Mucosa of stomach (tissue), 1 donor: ENCODE data around the gene NUDT17.

Experiments
- H3K27me3 ChIP-seq: one replicate; pipeline ENCODE4 v1.7.0; 2013; ENCODE audit warnings: mild to moderate bottlenecking, low read length; ENCODE audit not compliant: control insufficient read depth, insufficient read depth
- H3K36me3 ChIP-seq: one replicate; pipeline ENCODE4 v1.7.0; 2013; ENCODE audit warnings: low read length; ENCODE audit not compliant: control insufficient read depth, insufficient read depth
- H3K4me1 ChIP-seq: one replicate; pipeline ENCODE4 v1.7.0; 2013; ENCODE audit warnings: mild to moderate bottlenecking, low read length; ENCODE audit not compliant: control insufficient read depth, insufficient read depth
- H3K4me3 ChIP-seq: one replicate; pipeline ENCODE4 v1.7.0; 2013; ENCODE audit warnings: low read length
- H3K9ac ChIP-seq: one replicate; pipeline ENCODE4 v1.7.0; 2013; ENCODE audit warnings: mild to moderate bottlenecking, low read length, moderate library complexity
- H3K9me3 ChIP-seq: one replicate; pipeline ENCODE4 v1.7.0; 2013; ENCODE audit warnings: mild to moderate bottlenecking, low read length, moderate library complexity; ENCODE audit not compliant: control insufficient read depth
- donor health status: Pancreatic carcinoma.

NUDT17 gene

GRCh38 chr1:145857170-145857569 lies 11.7 kb downstream of the NUDT17 start:
- peaks cover 27% of the 10 kb centered on the region for H3K4me1 ChIP-seq
- H3K27me3 ChIP-seq, result no peaks in the 10 kb centered on the region
- no peak overlapping the region for H3K4me3 ChIP-seq
- H3K36me3 ChIP-seq, result peaks cover 20% of the 10 kb centered on the region
- no peaks in the 10 kb centered on the region for H3K9me3 ChIP-seq
- no peak overlapping the region for H3K9ac ChIP-seq

GRCh38 chr1:145858238-145858900 lies 12.9 kb downstream of the NUDT17 start:
- peak overlapping the region; percentile 80 for H3K9ac ChIP-seq
- H3K4me1 ChIP-seq, result peaks cover 27% of the 10 kb centered on the region
- H3K9me3 ChIP-seq, result no peaks in the 10 kb centered on the region
- H3K36me3 ChIP-seq, result peaks cover 20% of the 10 kb centered on the region
- no peaks in the 10 kb centered on the region for H3K27me3 ChIP-seq
- H3K4me3 ChIP-seq, result peak overlapping the region; percentile 93

GRCh38 chr1:145858901-145859490 lies 13.6 kb downstream of the NUDT17 start, which contains the start of gene PIAS3:
TSS of gene PIAS3 (minus strand) at chr1:145859081. CDS start at chr1:145858990, 91 bp downstream.
- peaks cover 27% of the 10 kb centered on the region for H3K4me1 ChIP-seq
- no peaks in the 10 kb centered on the region for H3K9me3 ChIP-seq
- H3K4me3 ChIP-seq, result peak within 1 kb of the TSS; percentile 93
- peak within 1 kb of the TSS; percentile 80 for H3K9ac ChIP-seq
- no peaks in the 10 kb centered on the region for H3K27me3 ChIP-seq
- peaks cover 15% of the 10 kb centered on the region for H3K36me3 ChIP-seq

DNA sequence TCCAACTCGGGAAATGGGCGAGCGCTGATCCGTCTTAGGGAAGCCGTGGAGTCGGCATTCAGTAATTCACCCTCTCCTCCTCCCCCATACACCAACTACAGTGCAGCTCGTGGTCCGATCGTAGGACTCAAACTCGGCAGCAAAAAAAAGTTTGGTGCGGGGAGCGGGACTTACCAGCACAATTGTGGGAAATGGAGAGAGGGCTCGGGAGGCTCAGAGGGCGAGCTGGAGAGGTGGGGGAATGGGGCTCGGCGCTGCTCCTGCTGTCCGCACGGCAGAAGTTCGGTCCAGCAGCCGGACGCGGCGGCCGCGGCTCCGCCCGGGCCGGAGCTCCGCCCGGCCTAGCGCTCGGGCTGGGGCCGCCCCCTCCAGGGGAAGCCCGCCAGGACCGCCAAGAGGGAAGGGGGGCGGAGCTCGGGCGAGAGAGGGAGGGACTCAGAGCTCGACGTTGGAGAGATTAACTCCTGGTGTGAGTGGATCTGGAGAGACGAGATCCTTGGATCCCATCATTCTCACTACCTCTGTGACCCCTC lies 14.1 kb downstream of the NUDT17 start:
- H3K36me3 ChIP-seq, result peaks cover 9% of the 10 kb centered on the region
- peaks cover 27% of the 10 kb centered on the region for H3K4me1 ChIP-seq
- peak overlapping the region; percentile 80 for H3K9ac ChIP-seq
- no peaks in the 10 kb centered on the region for H3K9me3 ChIP-seq
- H3K4me3 ChIP-seq, result peak overlapping the region; percentile 93
- no peaks in the 10 kb centered on the region for H3K27me3 ChIP-seq

- Histone ChIP-seq H3K27me3 (no peaks in the 10 kb centered on the region), H3K4me1 (peaks cover 15% of the 10 kb centered on the region), H3K9me3 (no peaks in the 10 kb centered on the region), H3K4me3 (no peak overlapping the region), H3K36me3 (no peaks in the 10 kb centered on the region), H3K9ac (no peak overlapping the region)
Measured at GRCh38 chr1:145863282-145864018, 18.0 kb downstream of the NUDT17 start.

DNA sequence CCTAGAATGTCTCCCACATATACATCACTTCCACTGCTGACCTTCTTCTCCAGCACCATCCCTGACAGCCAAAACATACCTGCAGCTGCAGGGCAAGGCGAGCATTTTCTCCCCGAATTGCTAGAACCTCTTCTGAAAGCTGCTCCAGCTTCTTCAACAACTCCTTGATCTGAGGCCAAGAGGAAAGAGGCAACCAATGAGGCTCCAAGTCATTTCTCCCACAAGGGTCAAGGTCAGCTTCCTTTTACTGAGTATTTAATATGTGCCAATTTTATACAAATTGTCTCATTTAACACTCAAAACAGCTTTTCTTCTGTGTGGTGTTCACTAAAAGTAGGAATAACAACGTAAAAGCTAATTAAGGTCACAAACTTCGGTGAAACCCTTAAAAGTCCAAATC lies 22.8 kb downstream of the NUDT17 start:
- no peaks in the 10 kb centered on the region for H3K9me3 ChIP-seq
- H3K27me3 ChIP-seq, result no peaks in the 10 kb centered on the region
- no peak overlapping the region for H3K9ac ChIP-seq
- H3K4me1 ChIP-seq, result peaks cover 4% of the 10 kb centered on the region
- no peaks in the 10 kb centered on the region for H3K36me3 ChIP-seq
- H3K4me3 ChIP-seq, result no peak overlapping the region

GRCh38 chr1:145871994-145872924 lies 26.8 kb downstream of the NUDT17 start:
- H3K27me3 ChIP-seq, result no peaks in the 10 kb centered on the region
- no peaks in the 10 kb centered on the region for H3K36me3 ChIP-seq
- H3K4me1 ChIP-seq, result peaks cover 5% of the 10 kb centered on the region
- H3K9me3 ChIP-seq, result no peaks in the 10 kb centered on the region
- peak overlapping the region; percentile 36 for H3K4me3 ChIP-seq
- H3K9ac ChIP-seq, result peak overlapping the region; percentile 64

- H3K4me1 ChIP-seq, result peaks cover 21% of the 10 kb centered on the region
- H3K36me3 ChIP-seq, result no peaks in the 10 kb centered on the region
- no peak overlapping the region for H3K9ac ChIP-seq
- H3K27me3 ChIP-seq, result no peaks in the 10 kb centered on the region
- H3K9me3 ChIP-seq, result no peaks in the 10 kb centered on the region
- H3K4me3 ChIP-seq, result no peak overlapping the region
Measured at GRCh38 chr1:145874646-145875045, 29.2 kb downstream of the NUDT17 start.

- H3K4me1 ChIP-seq, result peaks cover 23% of the 10 kb centered on the region
- no peak overlapping the region for H3K9ac ChIP-seq
- no peak overlapping the region for H3K4me3 ChIP-seq
- H3K9me3 ChIP-seq, result no peaks in the 10 kb centered on the region
- no peaks in the 10 kb centered on the region for H3K27me3 ChIP-seq
- no peaks in the 10 kb centered on the region for H3K36me3 ChIP-seq
Measured at GRCh38 chr1:145877923-145878486, 32.6 kb downstream of the NUDT17 start.

DNA sequence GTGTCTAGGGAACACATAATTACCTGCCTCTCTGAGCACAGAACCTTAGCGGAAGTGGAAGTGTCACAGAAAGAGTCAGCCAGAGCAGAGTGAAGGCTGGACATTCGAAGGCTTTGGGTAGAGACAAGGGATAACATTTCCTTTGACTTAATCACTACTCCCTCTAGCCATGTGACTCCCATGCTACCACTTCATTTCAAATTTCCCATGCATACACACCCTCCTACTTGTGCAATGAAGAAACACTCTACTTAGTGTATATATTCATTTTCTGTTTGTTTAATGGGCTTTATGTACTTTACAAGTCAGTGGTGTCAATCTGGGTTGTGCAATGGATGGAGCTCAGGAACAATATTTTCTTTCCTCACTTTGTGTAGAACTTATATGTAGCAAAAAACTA lies 33.3 kb downstream of the NUDT17 start:
- Histone ChIP-seq H3K4me1 (peaks cover 23% of the 10 kb centered on the region), H3K4me3 (no peak overlapping the region), H3K9ac (no peak overlapping the region), H3K9me3 (no peaks in the 10 kb centered on the region), H3K36me3 (no peaks in the 10 kb centered on the region), H3K27me3 (no peaks in the 10 kb centered on the region)

GRCh38 chr1:145879775-145880174 lies 34.3 kb downstream of the NUDT17 start:
- Histone ChIP-seq H3K27me3 (no peaks in the 10 kb centered on the region), H3K36me3 (no peaks in the 10 kb centered on the region), H3K4me1 (peaks cover 23% of the 10 kb centered on the region), H3K9ac (no peak overlapping the region), H3K9me3 (no peaks in the 10 kb centered on the region), H3K4me3 (no peak overlapping the region)
